GM23338 (cell line): Measurements from ENCODE around the gene NOTO. TPM values are rescaled to one million over a fixed set of nuclear protein-coding genes. Genes with fewer than 3 reads are reported as not detected.

Experiments used
- ATAC-seq: fragments of 200-7000 bp; cut with Tn5 transposase; 3 replicates; pipeline ENCODE4 v1.9.1; 2020
- DNase-seq: peaks from one replicate; pipeline ENCODE4 v3.0.0-alpha.2; 2015; ENCODE audit warnings: low spot score
- H2AFZ ChIP-seq: fragments of 200-600 bp; sonication (generic); 2 replicates; pipeline ENCODE4 v1.8.0; 2016; ENCODE audit warnings: antibody characterized with exemption, mild to moderate bottlenecking, moderate library complexity
- H3F3A ChIP-seq: fragments of 200-600 bp; sonication (generic); replicated peaks from 2 replicates; pipeline ENCODE4 v1.8.0; 2017; ENCODE audit warnings: antibody characterized with exemption, mixed run types, low read depth
- H3K27ac ChIP-seq: fragments of 200-600 bp; sonication (generic); 2 replicates; pipeline ENCODE4 v1.6.1; 2016; ENCODE audit warnings: low read depth
- H3K27me3 ChIP-seq: fragments of 200-600 bp; sonication (generic); 2 replicates; pipeline ENCODE4 v1.8.0; 2016; ENCODE audit warnings: mild to moderate bottlenecking, mixed run types, moderate library complexity; ENCODE audit not compliant: insufficient read depth
- H3K36me3 ChIP-seq: fragments of 200-600 bp; sonication (generic); 2 replicates; pipeline ENCODE4 v1.8.0; 2016; ENCODE audit warnings: mild to moderate bottlenecking; ENCODE audit not compliant: insufficient read depth
- H3K4me1 ChIP-seq: fragments of 200-600 bp; sonication (generic); 2 replicates; pipeline ENCODE4 v1.8.0; 2016; ENCODE audit warnings: mild to moderate bottlenecking, moderate library complexity; ENCODE audit not compliant: insufficient read depth
- H3K4me2 ChIP-seq: fragments of 200-600 bp; sonication (generic); 2 replicates; pipeline ENCODE4 v1.7.1; 2017; ENCODE audit warnings: mixed run types
- H3K4me3 ChIP-seq: fragments of 200-600 bp; sonication (generic); 2 replicates; pipeline ENCODE4 v1.6.1; 2016; ENCODE audit warnings: mixed run types
- H3K79me2 ChIP-seq: fragments of 200-600 bp; sonication (generic); replicated peaks from 2 replicates; pipeline ENCODE4 v1.8.0; 2017; ENCODE audit warnings: mild to moderate bottlenecking; ENCODE audit not compliant: insufficient read depth
- H3K9me2 ChIP-seq: fragments of 200-600 bp; sonication (generic); 2 replicates; pipeline ENCODE4 v1.8.0; 2017; ENCODE audit not compliant: insufficient read depth
- H4K20me1 ChIP-seq: fragments of 200-600 bp; sonication (generic); replicated peaks from 2 replicates; pipeline ENCODE4 v1.8.0; 2017; ENCODE audit warnings: mild to moderate bottlenecking; ENCODE audit not compliant: insufficient read depth
- H3K27ac Mint-ChIP-seq: 2 replicates; pipeline ENCODE4 v1.8.0; 2020; ENCODE audit warnings: inconsistent platforms, mild to moderate bottlenecking, moderate library complexity, mixed read lengths
- H3K27me3 Mint-ChIP-seq: 3 replicates; pipeline ENCODE4 v1.8.0; 2022; ENCODE audit warnings: low read depth, mild to moderate bottlenecking, moderate library complexity, mixed read lengths, inconsistent platforms; ENCODE audit not compliant: insufficient read depth, poor library complexity
- H3K36me3 Mint-ChIP-seq: 3 replicates; pipeline ENCODE4 v1.8.0; 2021; ENCODE audit warnings: low read depth, mild to moderate bottlenecking, inconsistent platforms, moderate library complexity, mixed read lengths
- H3K4me1 Mint-ChIP-seq: 3 replicates; pipeline ENCODE4 v1.8.0; 2020; ENCODE audit warnings: mild to moderate bottlenecking, inconsistent platforms, mixed read lengths
- H3K4me3 Mint-ChIP-seq: 3 replicates; pipeline ENCODE4 v1.8.0; 2021; ENCODE audit warnings: moderate library complexity, mild to moderate bottlenecking, inconsistent platforms, mixed read lengths
- H3K9me3 Mint-ChIP-seq: 3 replicates; pipeline ENCODE4 v1.8.0; 2020; ENCODE audit warnings: moderate library complexity, mild to moderate bottlenecking, inconsistent platforms, mixed read lengths
- EZH2 ChIP-seq: fragments of 200-600 bp; sonication (generic); IDR thresholded peaks from one replicate; pipeline ENCODE4 v1.8.0; 2017; ENCODE audit warnings: antibody characterized with exemption, mild to moderate bottlenecking, low read depth; ENCODE audit not compliant: unreplicated experiment
- JUNB ChIP-seq: IDR thresholded peaks from one replicate; pipeline ENCODE4 v1.6.1; 2016; ENCODE audit warnings: antibody characterized with exemption; ENCODE audit not compliant: unreplicated experiment
- POLR2AphosphoS5 ChIP-seq: IDR thresholded peaks from 2 replicates; pipeline ENCODE4 v1.6.1; 2016; ENCODE audit warnings: antibody characterized with exemption, low read depth
- polyA plus RNA-seq: library from polyadenylated mRNA; unstranded; fragments of >200 nt; fragmentation: Nextera tagmentation; extraction: Ambion mirVana; gene quantifications from 2 replicates; pipeline ENCODE4 v1.2.1, GENCODE V29; 2016
- total RNA-seq: library from RNA; depleted of rRNA; stranded (reverse); fragments of >200 nt; shearing (Covaris generic); gene quantifications from 2 replicates; pipeline ENCODE4 v1.2.3, GENCODE V29; 2014
- TF ChIP-seq, protein P1 (sequence below): fragments of 250-450 bp; sonication (Bioruptor Pico); IDR thresholded peaks from 2 replicates; pipeline ENCODE4 v1.5.0; 2020; ENCODE audit warnings: mild to moderate bottlenecking, moderate library complexity
- TF ChIP-seq, protein P2 (sequence below): IDR thresholded peaks from 2 replicates; pipeline ENCODE4 v1.6.1; 2016; ENCODE audit warnings: antibody characterized with exemption
- TF ChIP-seq, protein P3 (sequence below): IDR thresholded peaks from one replicate; pipeline ENCODE4 v1.6.1; 2018; ENCODE audit warnings: antibody characterized with exemption; ENCODE audit not compliant: unreplicated experiment
- TF ChIP-seq, protein P4 (sequence below), 2 experiments: fragments of 200-600 bp in 1 of 2; sonication (generic) in 1 of 2; conservative IDR thresholded peaks; 2 replicates each; pipeline versions ENCODE4 v1.5.1 to v1.6.1; 2016 to 2017; ENCODE audit warnings: antibody characterized with exemption in 2 of 2, low read depth in 2 of 2, mild to moderate bottlenecking in 2 of 2, moderate library complexity in 1 of 2

NOTO gene
- total and polyA plus RNA-seq, 2 experiments from 2014 or later = 0.06 to 0.73 TPM

DNA sequence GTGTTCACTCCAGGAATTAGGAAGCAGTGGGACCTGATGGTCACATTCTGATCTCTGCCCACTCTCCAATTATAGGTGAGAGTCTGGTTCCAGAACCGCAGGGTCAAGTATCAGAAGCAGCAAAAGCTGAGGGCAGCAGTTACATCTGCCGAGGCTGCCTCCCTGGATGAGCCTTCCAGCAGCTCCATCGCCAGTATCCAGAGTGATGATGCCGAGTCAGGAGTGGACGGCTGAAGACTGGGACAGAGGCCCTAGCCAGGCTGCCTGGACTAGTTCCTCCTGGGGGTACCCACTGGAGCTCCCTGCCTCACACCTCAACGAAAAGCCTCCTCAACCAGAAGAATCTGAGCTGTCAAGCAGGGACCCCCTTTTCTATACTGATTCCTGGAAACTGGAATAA lies 8.3 kb downstream of the NOTO start (continued):
- TF ChIP-seq, protein P1, sequence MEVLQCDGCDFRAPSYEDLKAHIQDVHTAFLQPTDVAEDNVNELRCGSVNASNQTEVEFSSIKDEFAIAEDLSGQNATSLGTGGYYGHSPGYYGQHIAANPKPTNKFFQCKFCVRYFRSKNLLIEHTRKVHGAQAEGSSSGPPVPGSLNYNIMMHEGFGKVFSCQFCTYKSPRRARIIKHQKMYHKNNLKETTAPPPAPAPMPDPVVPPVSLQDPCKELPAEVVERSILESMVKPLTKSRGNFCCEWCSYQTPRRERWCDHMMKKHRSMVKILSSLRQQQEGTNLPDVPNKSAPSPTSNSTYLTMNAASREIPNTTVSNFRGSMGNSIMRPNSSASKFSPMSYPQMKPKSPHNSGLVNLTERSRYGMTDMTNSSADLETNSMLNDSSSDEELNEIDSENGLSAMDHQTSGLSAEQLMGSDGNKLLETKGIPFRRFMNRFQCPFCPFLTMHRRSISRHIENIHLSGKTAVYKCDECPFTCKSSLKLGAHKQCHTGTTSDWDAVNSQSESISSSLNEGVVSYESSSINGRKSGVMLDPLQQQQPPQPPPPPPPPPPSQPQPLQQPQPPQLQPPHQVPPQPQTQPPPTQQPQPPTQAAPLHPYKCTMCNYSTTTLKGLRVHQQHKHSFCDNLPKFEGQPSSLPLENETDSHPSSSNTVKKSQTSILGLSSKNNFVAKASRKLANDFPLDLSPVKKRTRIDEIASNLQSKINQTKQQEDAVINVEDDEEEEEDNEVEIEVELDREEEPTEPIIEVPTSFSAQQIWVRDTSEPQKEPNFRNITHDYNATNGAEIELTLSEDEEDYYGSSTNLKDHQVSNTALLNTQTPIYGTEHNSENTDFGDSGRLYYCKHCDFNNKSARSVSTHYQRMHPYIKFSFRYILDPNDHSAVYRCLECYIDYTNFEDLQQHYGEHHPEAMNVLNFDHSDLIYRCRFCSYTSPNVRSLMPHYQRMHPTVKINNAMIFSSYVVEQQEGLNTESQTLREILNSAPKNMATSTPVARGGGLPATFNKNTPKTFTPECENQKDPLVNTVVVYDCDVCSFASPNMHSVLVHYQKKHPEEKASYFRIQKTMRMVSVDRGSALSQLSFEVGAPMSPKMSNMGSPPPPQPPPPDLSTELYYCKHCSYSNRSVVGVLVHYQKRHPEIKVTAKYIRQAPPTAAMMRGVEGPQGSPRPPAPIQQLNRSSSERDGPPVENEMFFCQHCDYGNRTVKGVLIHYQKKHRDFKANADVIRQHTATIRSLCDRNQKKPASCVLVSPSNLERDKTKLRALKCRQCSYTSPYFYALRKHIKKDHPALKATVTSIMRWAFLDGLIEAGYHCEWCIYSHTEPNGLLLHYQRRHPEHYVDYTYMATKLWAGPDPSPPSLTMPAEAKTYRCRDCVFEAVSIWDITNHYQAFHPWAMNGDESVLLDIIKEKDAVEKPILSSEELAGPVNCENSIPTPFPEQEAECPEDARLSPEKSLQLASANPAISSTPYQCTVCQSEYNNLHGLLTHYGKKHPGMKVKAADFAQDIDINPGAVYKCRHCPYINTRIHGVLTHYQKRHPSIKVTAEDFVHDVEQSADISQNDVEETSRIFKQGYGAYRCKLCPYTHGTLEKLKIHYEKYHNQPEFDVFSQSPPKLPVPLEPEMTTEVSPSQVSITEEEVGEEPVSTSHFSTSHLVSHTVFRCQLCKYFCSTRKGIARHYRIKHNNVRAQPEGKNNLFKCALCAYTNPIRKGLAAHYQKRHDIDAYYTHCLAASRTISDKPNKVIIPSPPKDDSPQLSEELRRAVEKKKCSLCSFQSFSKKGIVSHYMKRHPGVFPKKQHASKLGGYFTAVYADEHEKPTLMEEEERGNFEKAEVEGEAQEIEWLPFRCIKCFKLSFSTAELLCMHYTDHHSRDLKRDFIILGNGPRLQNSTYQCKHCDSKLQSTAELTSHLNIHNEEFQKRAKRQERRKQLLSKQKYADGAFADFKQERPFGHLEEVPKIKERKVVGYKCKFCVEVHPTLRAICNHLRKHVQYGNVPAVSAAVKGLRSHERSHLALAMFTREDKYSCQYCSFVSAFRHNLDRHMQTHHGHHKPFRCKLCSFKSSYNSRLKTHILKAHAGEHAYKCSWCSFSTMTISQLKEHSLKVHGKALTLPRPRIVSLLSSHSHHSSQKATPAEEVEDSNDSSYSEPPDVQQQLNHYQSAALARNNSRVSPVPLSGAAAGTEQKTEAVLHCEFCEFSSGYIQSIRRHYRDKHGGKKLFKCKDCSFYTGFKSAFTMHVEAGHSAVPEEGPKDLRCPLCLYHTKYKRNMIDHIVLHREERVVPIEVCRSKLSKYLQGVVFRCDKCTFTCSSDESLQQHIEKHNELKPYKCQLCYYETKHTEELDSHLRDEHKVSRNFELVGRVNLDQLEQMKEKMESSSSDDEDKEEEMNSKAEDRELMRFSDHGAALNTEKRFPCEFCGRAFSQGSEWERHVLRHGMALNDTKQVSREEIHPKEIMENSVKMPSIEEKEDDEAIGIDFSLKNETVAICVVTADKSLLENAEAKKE (CRISPR knock-in tag) = no peak
- TF ChIP-seq, protein P2, sequence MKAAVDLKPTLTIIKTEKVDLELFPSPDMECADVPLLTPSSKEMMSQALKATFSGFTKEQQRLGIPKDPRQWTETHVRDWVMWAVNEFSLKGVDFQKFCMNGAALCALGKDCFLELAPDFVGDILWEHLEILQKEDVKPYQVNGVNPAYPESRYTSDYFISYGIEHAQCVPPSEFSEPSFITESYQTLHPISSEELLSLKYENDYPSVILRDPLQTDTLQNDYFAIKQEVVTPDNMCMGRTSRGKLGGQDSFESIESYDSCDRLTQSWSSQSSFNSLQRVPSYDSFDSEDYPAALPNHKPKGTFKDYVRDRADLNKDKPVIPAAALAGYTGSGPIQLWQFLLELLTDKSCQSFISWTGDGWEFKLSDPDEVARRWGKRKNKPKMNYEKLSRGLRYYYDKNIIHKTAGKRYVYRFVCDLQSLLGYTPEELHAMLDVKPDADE = no peak

DNA sequence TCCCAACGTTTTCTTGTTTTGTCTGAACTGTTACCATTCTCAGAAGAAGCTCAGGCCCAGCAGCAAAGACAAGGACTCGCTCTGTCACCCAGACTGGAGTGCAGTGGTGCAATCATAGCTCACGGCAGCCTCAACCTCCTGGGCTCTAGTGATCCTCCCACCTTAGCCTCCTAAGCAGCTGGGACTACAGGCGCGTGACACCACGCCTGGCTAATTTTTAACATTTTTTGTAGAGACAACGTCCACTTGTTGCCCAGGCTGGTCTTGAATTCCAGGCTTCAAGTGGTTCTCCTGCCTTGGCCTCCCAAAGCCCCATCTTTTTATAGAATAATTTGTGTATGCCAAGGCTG lies 9.7 kb downstream of the NOTO start:
- no peak for ATAC-seq
- Histone ChIP-seq H3K4me3 (no peak overlapping the region), H3K27ac (no peak overlapping the region), H2AFZ (no peak overlapping the region), H4K20me1 (peaks cover 2% of the 10 kb centered on the region), H3K4me1 (peaks cover 11% of the 10 kb centered on the region; the same call in 1 of the 2 replicates), H3K36me3 (no peaks in the 10 kb centered on the region), H3F3A (no peaks in the 10 kb centered on the region), H3K4me2 (no peak overlapping the region), H3K27me3 (peaks cover 4% of the 10 kb centered on the region; the same call in 1 of the 2 replicates), H3K79me2 (peaks cover 27% of the 10 kb centered on the region), H3K9me2 (no peaks in the 10 kb centered on the region)
- Mint-ChIP-seq H3K9me3 (no peaks in the 10 kb centered on the region), H3K36me3 (no peaks in the 10 kb centered on the region), H3K4me1 (peaks cover 23% of the 10 kb centered on the region), H3K4me3 (no peak overlapping the region), H3K27me3 (peaks cover 8% of the 10 kb centered on the region), H3K27ac (no peak overlapping the region)
- no peak for DNase-seq
- TF ChIP-seq, protein P3, sequence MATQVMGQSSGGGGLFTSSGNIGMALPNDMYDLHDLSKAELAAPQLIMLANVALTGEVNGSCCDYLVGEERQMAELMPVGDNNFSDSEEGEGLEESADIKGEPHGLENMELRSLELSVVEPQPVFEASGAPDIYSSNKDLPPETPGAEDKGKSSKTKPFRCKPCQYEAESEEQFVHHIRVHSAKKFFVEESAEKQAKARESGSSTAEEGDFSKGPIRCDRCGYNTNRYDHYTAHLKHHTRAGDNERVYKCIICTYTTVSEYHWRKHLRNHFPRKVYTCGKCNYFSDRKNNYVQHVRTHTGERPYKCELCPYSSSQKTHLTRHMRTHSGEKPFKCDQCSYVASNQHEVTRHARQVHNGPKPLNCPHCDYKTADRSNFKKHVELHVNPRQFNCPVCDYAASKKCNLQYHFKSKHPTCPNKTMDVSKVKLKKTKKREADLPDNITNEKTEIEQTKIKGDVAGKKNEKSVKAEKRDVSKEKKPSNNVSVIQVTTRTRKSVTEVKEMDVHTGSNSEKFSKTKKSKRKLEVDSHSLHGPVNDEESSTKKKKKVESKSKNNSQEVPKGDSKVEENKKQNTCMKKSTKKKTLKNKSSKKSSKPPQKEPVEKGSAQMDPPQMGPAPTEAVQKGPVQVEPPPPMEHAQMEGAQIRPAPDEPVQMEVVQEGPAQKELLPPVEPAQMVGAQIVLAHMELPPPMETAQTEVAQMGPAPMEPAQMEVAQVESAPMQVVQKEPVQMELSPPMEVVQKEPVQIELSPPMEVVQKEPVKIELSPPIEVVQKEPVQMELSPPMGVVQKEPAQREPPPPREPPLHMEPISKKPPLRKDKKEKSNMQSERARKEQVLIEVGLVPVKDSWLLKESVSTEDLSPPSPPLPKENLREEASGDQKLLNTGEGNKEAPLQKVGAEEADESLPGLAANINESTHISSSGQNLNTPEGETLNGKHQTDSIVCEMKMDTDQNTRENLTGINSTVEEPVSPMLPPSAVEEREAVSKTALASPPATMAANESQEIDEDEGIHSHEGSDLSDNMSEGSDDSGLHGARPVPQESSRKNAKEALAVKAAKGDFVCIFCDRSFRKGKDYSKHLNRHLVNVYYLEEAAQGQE = no peak
- TF ChIP-seq POLR2AphosphoS5 = no peak
- no peak for TF ChIP-seq EZH2
- TF ChIP-seq JUNB = no peak
- TF ChIP-seq, protein P4, sequence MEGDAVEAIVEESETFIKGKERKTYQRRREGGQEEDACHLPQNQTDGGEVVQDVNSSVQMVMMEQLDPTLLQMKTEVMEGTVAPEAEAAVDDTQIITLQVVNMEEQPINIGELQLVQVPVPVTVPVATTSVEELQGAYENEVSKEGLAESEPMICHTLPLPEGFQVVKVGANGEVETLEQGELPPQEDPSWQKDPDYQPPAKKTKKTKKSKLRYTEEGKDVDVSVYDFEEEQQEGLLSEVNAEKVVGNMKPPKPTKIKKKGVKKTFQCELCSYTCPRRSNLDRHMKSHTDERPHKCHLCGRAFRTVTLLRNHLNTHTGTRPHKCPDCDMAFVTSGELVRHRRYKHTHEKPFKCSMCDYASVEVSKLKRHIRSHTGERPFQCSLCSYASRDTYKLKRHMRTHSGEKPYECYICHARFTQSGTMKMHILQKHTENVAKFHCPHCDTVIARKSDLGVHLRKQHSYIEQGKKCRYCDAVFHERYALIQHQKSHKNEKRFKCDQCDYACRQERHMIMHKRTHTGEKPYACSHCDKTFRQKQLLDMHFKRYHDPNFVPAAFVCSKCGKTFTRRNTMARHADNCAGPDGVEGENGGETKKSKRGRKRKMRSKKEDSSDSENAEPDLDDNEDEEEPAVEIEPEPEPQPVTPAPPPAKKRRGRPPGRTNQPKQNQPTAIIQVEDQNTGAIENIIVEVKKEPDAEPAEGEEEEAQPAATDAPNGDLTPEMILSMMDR (conservative IDR thresholded peaks at IDR 0.05; ENCODE audit: low read depth in 2 of 2) = no peak
